ENCODE measurements around the gene RAB31.

The RAB31 gene

DNA sequence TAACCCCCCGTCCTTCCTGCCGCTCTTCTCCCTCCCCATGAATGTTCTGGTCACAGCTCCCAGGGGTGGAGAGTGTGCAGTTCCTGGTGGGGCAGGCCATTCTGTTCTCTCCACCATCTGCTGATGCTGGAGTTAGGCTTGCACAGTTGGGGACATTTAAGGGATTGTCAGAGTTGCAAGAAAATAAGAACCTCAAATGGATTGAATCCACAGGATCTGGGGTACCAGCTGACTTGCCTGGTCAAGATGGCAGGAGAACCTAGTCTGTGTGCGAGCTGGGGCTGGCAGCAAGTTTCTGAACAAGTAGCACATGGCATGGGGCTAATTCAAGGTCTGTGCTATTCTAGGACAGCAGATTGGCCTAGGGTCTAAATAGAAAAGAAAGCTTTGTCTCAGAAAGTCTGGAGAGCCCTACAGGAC, 116.9 kb downstream of the RAB31 start:
- DNase-seq, result no peak

DNA sequence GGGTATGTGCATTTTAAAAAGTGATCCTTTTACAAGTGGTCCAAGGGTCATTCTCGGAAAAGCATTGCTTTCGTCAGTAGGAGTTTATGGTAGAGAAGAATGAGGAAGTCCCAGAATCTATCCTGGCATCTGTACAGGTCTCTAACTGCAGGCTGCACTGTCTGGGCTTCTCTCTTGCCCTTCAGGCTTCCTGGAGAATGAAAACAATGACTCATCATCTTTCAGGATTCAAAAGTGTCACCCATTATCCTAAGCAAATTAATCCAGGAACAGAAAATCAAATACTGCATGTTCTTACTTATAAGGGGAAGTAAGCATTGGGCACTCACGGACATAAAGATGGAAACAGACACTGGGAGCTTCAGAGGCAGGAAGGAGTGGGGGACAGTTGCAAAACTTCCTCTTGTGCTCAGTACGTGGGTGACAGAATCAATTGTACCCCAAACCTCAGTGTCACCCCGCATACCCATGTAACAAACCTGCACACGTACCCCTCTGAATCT, 117.5 kb downstream of the RAB31 start:
- DNase-seq, result no peak

DNA sequence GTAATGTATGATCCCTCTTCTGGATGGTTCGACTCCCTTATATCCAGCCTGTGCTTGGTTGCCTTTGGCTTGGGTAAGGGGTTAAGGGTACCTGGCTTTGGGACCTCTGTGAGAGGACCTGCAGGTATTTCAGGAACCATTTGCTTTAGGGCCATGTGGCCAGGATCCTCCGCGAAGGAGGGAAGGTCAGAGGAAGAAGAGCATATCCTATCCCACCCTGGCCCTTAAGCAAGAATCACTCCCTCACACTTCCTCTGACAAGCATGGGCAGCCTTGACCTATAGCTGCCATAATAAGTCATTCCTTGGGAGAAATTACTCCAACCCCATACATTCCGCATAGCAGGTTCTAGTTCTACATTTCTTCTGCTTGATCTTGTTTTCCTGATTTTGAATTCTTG, 118.6 kb downstream of the RAB31 start:
- no peak for DNase-seq

DNA sequence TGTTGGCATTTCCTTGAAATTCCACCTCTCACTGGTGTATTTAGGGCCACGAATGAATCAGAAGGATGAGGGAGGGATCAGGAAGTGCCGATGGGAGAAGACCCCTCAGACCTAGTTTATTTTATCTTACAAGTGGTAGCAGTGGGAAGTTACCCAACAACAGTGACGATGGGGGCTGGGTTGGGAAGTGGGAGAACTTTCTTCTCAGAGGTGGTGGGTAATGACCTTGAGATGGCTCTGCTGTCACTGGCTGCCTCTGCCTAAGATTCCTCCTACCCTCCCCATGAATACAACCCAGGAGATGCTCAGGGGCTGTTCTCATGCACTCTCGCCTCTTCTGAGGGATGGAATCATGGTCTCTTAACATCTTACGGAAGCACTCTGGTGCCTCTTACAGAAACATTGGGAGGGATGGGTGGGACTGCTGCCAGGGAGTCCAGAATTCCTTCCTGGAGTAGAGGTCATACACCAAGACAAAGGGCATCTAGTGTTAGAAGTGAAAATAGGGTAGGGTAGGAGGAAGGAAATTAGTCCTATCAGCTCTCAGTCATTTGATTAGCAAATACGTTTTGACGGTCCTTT, 119.2 kb downstream of the RAB31 start:
- DNase-seq, result no peak

DNA sequence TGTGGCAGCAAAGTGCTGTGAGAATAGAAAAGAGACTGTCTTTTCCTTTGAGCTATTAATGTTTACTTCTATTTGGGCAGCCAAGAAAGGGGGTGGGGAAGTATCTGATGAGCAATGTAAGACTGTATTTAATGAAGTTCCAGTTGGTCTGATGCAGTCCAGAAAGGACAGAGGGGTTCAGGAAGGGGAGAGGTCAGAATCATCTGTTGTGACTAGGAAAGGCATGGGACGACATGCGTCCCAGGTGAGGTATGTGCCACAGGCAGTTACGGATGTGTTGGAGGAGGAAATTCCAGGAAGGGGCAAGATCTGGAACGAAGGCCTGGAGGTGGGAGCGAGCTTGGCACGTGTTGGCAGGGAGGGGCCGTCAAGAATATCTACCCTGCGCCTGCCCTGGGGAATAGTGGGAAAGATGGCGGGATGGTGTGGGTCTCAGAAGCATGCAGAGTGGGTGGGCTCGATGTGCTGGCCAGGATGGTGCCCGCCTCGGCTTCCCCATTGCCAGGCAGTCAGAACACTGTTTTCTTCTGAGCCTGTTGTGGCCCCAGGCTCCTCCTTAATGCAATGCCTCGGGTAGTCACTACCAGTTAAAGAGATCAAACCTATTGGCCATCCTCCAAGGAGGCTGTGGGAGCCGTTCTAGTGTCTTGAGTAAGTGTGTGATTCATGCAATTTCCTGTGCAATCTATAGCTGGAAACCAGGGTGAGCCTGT, 119.8 kb downstream of the RAB31 start:
- DNase-seq, result no peak

DNA sequence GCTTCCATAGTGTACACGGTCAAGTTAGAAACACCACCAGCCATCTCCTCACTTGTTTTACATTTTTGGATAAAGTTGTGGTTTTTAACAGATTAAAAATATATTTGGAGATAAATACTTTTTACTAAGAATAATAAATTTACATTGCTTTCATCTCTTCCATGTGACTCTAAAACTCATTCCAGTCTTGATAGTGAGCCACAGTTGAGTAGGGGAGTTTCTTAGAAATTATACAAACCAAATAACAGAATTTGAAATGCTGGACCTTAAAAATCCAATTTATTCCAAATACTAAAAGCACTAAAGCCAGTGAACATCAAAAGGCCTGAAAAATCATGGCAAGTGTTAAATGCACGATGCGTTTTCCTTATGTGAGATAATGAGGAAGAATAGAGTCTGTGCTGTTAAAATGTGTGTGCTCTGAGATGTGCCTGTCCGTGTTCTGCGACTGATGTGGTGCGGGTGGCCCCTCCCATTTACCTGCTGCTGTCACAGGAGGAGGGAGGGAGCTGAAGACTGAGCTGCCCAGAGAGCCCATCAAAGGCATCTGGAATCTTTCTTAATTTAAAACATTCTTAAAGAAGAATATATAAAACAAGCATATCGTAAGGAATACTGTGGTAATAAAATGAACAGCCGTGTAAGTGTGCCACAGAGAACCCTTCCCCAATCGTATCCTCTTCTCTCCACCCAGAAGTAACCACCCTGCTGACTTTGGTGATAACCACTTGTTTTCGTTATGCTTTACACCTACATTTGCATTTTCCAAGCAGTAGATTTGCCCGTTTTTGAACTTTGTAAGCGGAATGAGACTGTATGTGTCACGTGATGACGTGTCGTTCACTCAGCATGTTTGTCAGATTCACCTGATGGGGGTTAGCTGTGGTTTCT, 120.7 kb downstream of the RAB31 start:
- no peak for DNase-seq

DNA sequence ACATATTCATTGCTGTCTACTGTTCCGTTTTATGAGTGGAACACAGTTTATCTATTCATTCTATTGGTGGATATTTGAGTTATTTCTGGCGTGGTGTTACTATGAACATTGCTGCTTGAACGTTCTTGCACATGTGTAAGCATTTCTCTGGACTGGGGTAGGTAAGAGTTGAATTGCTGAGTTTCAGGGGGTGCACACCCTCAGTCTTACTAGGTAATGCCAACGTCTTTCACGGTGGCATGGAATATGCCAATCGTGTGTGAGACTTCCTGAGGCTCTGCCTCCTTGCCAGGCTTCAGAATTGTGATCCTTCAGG, 121.3 kb downstream of the RAB31 start:
- DNase-seq, result no peak

DNA sequence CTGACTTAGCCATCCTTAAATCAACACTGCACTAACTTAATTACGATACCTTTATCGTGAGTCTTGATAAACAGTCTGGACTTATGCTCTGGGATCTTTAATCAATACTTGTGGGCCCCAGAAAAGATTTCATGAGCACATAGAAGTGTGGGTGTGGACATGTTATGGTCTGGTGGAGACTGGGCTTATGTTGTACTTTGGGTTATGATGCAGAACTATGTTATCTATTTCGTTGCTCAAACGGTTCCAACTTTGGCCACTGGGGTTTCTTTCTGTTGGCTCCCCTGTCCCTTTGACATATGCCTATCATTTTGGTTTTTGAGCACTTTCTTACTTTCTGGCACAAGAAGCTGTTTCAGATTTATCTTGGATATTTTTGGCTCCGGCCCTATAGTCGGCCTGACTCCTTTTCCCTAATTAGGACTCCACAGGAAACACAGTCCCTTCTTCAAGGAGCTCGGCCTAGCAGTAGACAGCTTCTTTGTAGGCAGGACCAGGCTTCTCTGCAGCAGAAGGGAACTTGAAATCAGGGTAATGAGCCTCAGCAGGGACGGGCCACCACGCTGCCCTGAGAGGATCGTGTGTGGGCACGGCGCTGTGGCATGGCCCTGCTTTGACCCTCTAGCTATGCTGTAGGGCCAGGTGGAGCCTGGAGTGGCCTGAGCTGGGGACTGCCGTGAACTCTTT, 123.1 kb downstream of the RAB31 start:
- DNase-seq, result no peak

DNA sequence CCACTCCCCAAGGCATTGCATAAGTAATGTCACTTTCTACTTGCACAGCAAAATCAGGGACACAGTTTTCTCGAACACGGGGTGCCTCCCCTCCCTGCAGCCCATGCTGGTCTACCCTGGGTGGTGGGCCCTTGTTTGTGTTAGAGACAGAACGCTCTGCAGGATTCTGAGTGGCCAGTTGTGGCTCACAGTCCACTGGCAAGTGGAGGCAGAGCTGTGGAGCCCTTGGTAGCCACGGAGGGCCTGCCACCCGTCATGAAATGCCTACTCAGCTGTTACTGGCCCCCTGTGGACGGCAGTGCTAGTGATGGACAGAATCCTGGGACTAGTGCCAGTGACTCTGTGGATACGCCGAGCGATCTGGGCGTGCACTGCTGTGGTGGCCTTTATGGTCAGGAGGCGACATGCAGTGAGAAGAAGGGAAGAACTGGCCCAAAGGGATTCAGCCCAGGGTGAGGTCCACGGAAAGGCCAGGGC, 123.7 kb downstream of the RAB31 start:
- DNase-seq, result no peak

DNA sequence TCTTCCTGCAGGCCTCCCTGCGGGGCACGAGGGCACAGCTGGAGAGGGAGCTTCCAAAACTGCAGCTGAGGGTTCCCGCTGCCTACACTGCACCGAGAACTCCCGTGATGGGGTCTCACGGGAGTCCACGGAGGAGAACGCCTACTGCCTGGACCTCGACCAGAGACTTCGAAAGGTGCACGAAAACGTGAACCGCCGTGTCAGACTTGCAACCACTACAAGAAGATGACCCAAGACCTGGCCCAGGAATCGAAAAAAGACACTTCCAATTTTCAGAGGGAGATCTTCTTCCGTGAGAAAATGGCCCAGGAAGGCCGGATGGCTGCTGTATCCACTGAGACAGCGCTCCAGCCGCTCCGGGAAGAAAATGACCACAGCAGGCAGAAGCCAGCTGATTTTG, 124.8 kb downstream of the RAB31 start:
- DNase-seq, result no peak

DNA sequence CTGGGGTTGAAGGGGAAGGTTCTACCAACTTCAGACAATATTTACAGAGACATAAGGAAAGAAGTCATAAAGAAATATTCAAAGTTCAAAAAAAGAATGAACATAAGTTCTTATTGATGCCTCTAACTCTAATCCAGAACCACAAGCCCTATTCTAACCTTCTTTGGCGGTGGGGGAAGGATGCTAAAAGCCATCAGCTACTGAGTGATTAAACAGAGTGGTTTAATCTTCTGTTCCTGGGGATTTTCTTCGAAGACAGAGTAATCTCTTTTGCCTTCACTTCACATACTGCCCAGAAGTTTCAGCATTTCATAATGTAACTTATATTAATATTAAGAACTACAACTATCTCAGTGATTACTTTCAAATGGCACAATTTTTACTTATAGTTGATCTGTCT, 126.5 kb downstream of the RAB31 start:
- no peak for DNase-seq

DNA sequence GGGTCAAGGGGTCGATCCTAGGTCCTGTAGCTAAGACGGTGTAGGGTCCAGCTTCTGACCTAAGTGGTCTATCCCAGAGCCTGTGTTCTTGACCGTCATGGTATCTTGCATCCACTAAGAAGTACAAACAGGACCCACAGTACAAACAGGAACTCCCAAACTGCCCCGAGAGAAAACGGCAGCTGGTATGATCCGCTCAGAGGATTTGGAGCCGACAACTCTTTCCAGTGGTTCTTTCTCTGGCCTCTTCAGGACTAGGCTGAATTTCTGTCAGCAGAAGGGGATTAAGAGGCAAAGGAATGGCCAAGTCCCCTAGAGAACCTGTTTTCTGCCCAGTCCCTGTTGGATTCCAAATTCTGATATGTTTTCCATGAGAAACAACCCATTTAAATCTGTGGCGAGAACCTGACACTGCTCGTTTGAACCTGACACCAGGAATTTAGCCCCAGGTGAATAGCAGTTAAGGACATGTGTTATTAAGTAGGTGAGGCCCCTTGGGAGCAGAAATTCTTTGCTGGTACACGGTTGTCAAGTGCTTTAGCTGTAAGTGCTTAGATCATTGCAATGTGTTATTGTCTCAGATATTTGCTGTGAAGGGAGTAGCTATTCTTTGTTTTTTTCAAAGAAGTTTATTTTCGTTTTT, 127.1 kb downstream of the RAB31 start:
- no peak for DNase-seq

DNA sequence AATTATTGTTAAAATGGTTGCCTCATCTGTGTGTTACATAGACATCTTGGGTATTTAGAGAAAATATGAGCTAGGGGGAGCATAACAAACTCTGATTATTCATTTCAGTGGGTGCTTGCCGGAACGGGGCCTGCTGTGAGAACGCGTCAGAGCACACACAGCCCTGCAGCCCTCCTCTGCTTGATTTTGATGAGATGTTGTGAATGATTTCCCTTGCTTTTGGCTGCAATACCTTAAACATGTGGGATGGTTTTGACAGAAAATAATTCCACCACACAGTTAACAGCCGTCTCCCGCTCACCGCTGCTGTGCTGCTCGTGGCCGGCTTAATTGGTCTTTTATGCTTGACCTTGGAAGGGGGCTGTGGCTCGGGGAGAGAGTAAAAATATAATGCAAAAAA, 127.7 kb downstream of the RAB31 start:
- no peak for DNase-seq

DNA sequence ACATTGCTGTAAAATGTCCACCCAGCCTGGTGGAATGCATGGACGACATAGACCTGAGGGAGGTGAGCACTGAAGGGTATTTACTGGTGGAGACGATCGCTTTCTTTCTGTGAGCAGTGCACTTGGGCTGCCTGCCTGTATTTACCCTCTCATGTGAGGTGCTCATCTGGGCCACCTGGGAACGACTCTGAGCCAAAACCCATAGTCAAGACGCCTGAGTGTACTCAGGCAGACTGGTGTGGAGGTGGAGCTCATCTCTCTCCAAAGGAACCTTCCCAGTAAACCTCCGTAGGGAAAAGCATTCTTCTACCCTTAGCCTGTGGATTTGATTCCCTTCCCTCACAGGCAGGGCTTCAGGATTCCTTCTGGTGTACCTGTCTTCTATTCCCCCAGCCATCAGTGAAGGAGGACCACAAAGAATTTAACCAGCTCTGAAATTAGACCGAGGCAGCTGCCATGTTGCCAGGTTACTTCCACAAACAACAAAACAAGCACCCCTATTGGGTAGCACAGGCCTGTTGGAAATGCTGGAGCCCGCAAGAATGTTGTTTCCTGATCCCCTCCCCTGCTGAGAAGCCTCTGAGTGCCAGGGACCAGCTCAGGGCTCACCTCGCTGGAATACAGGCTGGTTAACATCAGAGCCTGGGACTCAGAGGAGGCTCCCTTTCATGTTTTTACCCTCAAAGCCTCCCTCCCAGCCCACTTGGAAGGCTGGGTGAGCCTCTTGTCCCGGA, 130.2 kb downstream of the RAB31 start:
- DNase-seq, result no peak

DNA sequence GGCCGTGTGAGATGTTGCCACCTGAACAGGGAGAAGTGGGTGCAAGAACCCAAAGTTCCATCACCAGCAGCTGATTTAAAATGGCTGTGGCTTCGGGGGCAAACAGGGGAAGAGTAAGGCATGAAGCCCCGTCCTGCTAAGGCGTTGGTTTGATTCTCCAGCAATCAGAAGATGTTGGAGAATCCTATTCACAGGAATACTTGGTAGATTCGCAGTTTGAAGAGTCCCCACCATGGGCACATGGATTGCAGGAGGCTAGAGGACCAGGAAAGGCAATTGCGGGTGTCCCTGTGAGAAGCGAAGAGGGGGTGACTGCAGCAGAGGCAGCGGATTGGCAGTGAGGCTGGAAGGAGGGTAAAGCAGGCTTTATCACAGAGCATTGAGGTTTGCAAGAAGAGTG, 131.1 kb downstream of the RAB31 start:
- DNase-seq, result no peak

DNA sequence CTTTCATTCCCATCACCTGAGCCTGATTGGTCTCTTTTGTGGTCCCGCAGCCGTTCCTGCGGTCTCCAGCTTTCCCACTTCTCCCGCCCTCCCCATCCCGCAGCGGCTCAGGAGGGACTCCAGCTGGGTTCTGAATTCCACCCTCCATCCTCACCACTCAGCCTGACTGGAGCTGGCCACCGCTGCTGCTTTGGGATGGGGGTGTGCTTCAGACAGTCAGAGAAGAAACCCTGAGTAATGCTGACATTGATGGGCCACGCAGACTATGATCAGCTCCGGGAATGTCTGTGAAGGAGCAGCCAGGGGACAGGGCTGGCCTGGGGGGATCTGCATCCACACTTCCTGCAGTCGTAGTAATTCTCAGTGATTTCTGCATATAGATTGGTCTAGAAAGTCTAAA, 131.8 kb downstream of the RAB31 start:
- DNase-seq, result no peak

DNA sequence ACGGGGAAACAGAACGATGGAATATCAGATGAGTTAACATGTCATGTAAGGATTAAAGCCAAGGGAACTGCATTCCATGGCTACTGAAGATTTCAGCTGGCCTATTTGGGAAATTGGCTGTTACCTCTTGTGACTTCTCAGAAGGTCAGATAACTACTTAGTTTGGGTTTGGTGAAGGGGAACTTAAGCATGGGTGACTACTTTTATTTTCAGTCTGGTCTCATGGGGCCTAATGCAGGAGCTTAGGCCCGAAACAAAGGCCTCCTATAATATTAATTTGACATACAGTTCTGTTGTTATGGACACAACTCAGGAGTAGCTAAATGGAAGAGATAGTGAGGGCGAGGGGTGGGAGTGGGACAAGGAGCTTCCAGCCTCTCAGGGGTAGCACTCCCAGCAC, 133.7 kb downstream of the RAB31 start:
- DNase-seq, result no peak

DNA sequence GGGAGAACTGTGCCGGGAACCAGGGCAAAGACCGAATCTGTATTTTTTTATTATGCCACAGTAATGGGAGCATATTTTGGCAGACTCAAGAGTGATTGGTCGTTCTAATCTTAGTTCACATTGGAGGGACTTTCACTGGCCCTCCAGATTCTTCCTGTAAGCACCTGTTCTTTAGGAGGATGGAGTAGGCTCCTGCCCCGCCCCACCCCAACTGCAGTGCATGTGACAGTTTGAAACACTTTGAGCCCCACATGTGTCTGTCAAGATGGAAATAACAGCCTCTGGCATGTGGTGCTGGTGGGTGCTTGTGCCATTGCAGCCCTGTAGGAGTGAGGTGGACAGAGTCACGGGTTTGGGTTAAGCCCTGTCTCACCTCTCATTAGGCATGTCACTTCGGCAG, 134.3 kb downstream of the RAB31 start:
- no peak for DNase-seq

DNA sequence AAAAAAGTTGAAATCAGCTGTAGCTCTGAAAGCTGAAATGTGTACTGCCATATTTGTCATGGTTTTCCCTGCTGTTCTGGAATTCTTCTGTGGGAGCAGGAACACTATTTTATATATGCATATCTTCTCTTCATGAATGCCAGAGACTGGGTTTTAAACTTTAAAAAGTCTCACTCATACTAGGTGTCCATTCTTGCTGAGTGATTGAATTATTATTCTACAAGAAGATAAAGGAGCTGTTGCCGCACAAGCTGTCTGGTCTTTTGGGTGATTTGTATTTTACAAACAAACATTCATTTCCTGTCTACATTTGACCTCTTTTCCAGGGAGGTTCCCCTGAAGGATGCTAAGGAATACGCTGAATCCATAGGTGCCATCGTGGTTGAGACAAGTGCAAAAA, 137.2 kb downstream of the RAB31 start:
- DNase-seq, result no peak

DNA sequence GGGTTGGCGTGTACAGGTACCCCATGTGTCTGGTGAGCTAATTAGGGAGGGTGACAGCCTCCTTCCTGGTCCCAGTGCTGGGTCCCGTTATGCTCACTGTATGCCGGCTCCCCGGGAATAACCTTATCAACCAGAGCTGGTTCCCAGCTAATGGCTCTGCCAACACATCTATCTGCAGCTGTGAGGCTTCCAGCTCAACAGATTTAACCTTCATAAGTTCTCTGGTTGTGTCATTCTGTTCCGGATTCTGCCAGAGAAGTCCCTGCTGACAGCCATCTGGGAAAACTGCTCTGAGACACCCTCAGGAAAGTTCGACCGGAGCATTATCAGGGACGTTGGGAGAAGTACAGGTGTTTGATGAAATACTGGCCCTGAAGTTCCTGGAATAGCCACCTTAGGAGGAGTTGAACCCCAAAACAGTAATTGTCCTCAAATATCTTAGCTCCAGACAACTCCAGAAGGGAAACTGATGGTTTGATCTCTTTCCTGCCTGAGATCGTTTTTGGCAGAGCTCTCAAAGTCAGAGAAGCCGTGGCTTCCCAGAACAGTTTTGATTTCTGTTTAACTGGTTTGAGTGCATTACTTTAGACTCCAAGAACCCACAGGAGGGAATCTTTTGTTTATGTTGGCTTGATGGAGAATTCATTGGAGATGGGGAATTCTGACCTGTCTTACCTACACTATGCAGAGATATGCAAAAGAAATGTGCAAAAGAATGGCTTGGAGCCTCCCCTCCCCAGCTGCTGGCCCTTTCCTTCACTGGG, 138.2 kb downstream of the RAB31 start:
- no peak for DNase-seq

DNA sequence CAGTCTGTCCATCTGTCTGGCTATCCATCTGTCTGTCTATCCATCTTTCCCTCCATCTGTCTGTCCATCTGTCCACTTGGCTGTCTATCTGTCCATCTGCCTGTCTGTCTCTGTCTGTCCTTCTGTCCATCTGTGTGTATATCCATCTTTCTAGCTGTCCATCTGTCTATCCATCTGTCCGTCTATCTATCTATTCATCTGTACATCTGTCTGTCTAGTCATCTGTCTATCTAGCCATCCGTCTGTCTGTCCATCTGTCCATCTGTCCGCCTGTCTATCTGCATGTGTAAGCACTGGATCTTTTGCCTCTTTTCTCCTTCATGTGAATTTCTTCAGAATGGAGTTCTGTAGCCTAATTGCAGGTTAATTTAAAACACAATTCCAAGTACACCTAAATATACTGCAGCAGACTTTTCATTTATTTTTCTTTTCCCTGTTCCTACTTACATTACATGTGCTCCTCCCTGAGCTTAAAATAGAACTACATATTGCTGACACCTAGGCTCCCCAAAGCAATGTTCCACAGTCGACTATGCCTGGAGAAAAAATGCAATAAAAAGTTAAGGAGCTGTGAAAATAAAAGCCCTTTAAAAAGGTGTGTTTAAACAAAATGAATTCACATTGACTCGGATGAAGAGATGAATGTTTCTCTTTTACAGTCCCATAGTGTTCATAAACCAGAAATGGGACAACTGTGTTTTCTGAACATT, 140.2 kb downstream of the RAB31 start:
- no peak for DNase-seq
